ENCODE measurements around the gene GLDC. TPM values are rescaled to one million over a fixed set of nuclear protein-coding genes. Genes with fewer than 3 reads are reported as not detected.

GLDC gene
- polyA plus RNA-seq, 1 donor = 0.81 TPM

DNA sequence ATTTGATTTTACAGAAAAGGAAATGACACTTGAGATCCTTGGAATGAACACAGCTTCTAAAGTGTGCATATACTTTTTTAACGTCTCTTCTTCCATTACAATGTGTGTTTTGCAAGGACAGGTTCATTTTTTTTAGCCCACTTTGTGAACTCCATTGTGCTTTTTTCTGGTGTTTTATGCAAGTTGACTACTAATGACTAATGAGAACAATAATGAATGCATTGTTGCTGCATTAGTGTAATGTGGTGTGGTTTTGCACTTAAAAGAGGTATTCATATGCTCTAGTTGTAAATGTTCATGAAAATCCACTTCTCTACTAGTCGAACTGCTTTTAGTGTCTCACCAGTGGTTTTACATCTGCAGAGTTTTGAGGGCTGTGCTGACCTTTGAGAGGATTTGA, 139.0 kb downstream of the GLDC start:
- no peak for DNase-seq (ENCODE audit: low read depth)

- DNase-seq (ENCODE audit: low read depth) = no peak
Measured at GRCh38 chr9:6502399-6502798, 143.1 kb downstream of the GLDC start.

DNA sequence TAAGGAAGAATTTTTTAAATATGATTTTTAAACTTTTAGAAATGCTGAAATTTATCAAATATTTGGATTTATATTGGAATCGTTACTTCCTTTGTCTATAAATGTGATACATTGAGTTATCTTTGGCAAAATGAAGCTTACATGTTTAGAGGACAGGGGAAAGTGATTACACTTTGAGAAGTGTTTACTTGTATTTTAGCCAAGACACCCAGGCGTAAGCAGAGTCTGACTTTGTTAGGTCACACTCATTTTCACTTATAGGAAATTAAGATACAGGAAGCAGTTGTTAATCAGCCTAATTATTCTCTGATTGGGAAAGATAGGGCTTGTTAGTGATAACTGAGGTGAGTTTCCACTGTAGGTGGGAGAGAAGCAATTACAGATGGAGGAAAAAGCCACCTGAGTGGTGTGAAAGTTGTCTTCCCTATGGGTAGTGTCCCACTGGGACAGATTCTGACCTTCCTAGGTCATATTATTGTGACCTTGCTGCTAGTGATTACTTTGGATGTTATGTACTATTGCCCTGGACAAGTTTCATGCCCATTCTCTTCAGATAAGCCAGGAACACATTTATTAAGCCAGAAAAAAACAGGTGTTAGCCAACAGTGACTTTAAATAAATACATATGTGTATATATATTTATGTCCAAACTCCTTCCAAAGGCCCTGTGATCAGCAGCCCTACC, 143.9 kb downstream of the GLDC start:
- DNase-seq (ENCODE audit: low read depth) = no peak

- no peak for DNase-seq (ENCODE audit: low read depth)
Measured at GRCh38 chr9:6498982-6499381, 146.5 kb downstream of the GLDC start.

GRCh38 chr9:6495466-6495865, 150.1 kb downstream of the GLDC start:
- no peak for DNase-seq (ENCODE audit: low read depth)

- no peak for DNase-seq (ENCODE audit: low read depth)
Measured at GRCh38 chr9:6490863-6491262, 154.7 kb downstream of the GLDC start.

DNA sequence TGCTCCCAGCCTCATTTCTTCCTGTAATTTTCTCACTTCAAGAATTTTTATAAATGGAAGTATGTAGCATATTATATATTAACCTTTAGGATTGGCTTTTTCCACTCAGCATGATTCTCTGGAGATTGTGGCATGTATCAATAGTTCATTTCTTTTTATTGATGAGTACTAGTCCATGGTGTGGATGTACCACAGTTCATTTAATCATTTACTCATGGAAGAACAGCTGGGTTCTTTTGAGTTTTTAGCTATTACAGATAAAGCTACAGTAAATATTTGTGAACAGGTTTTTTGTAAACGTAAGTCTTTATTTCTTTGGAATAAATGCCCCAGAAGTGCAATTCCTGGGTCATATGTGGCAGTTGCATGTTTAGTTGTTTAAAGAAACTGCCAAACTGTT, 156.4 kb downstream of the GLDC start:
- no peak for DNase-seq (ENCODE audit: low read depth)

DNA sequence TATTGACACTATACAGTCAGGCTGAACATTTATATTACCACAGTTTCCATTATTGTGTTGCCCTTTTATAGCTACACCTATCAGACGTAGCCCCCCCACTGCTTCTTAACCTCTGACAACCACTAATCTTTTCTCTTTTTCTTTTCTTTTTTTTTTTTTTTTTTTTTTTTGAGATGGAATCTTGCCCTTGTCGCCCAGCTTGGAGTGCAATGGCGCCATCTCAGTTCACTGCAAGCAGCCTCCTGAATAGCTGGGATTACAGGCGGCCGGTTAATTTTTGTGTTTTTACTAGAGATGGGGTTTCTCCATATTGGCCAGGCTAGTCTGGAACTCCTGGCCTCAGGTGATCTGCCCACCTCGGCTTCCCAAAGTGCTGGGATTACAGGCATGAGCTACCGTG, 157.1 kb downstream of the GLDC start:
- DNase-seq (ENCODE audit: low read depth) = no peak

DNA sequence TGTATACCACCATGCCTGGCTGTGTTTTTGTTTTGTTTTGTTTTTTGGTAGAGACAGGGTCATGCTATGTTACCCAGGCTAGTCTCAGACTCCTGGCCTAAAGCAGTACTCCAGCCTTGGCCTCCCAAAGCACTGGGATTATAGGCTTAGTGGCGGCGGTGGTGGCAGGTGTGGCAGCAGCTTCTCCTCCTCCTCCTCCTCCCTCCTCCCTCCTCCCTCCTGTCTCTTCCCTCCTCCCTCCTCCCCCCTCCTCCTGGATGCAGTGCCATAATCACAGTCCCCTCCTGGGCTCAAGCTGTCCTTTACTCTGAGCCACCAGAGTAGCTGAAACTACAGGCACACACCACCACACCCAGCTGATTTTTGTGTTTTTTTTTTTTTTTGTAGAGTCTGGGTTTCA, 161.3 kb downstream of the GLDC start:
- no peak for DNase-seq (ENCODE audit: low read depth)

Other genes with a start within 250 kb of the GLDC start
- 33.0 TPM for gene UHRF2, start 232.5 kb downstream of the GLDC start, polyA plus RNA-seq (ENCODE audit: insufficient read length)
- gene KDM4C, start 112.2 kb upstream of the GLDC start, polyA plus RNA-seq (ENCODE audit: insufficient read length) = 12.0 TPM

Measured in forelimb muscle (tissue), 1 donor.